Activated CD8-positive, alpha-beta memory T cell treated with anti-CD3 and anti-CD28 coated beads for 4 hours (primary cell): ENCODE measurements around the gene CD34.

Source experiments
- DNase-seq, 2 donors: peaks; one replicate each; pipeline ENCODE4 v3.0.0-alpha.2; 2020; ENCODE audit warnings: low read depth in 2 of 2

The CD34 gene

GRCh38 chr1:207832796-207833195 is 78.1 kb downstream of the CD34 start:
- DNase-seq, result no peak

GRCh38 chr1:207831517-207832327 is 79.2 kb downstream of the CD34 start:
- DNase-seq, result peak in 1 of 2 donors; percentile 16
